Ishikawa (cell line): ENCODE results near the gene CHRNA4.

ENCODE experiments used
- CEBPB ChIP-seq: IDR thresholded peaks from 2 replicates; pipeline ENCODE4 v1.6.1; 2012
- CREB1 ChIP-seq: IDR thresholded peaks from 2 replicates; pipeline ENCODE4 v1.6.1; 2012; ENCODE audit warnings: low read depth
- EGR1 ChIP-seq: IDR thresholded peaks from 2 replicates; pipeline ENCODE4 v1.6.1; 2012
- EP300 ChIP-seq: IDR thresholded peaks from 2 replicates; pipeline ENCODE4 v1.6.1; 2012; ENCODE audit warnings: borderline replicate concordance
- FOXM1 ChIP-seq: IDR thresholded peaks from 2 replicates; pipeline ENCODE4 v1.6.1; 2012; ENCODE audit warnings: low read depth, borderline replicate concordance
- MAX ChIP-seq: IDR thresholded peaks from 2 replicates; pipeline ENCODE4 v1.6.1; 2012
- NFIC ChIP-seq: IDR thresholded peaks from 2 replicates; pipeline ENCODE4 v1.6.1; 2012
- RAD21 ChIP-seq: IDR thresholded peaks from 2 replicates; pipeline ENCODE4 v1.6.1; 2012; ENCODE audit warnings: low read depth
- REST ChIP-seq: IDR thresholded peaks from 2 replicates; pipeline ENCODE4 v1.6.1; 2012; ENCODE audit warnings: low read depth, mild to moderate bottlenecking
- TAF1 ChIP-seq: IDR thresholded peaks from 2 replicates; pipeline ENCODE4 v1.6.1; 2012; ENCODE audit warnings: low read depth, mild to moderate bottlenecking
- TCF12 ChIP-seq: IDR thresholded peaks from 2 replicates; pipeline ENCODE4 v1.6.1; 2012; ENCODE audit warnings: low read depth
- TEAD4 ChIP-seq: IDR thresholded peaks from 2 replicates; pipeline ENCODE4 v1.6.1; 2012
- USF1 ChIP-seq: IDR thresholded peaks from 2 replicates; pipeline ENCODE4 v1.6.1; 2012
- YY1 ChIP-seq: IDR thresholded peaks from 2 replicates; pipeline ENCODE4 v1.6.1; 2012; ENCODE audit warnings: low read depth
- ZBTB7A ChIP-seq: IDR thresholded peaks from 2 replicates; pipeline ENCODE4 v1.6.1; 2012; ENCODE audit warnings: low read depth

CHRNA4 gene

GRCh38 chr20:63294536-63294900 is 66.6 kb downstream of the CHRNA4 start:
- TF ChIP-seq TAF1 (no peak), TCF12 (no peak), CREB1 (no peak), RAD21 (no peak), USF1 (no peak), REST (no peak), FOXM1 (no peak), TEAD4 (no peak), EP300 (no peak)

GRCh38 chr20:63293871-63294535 is 67.1 kb downstream of the CHRNA4 start:
- TF ChIP-seq FOXM1: no peak
- TF ChIP-seq EP300: no peak
- no peak for TF ChIP-seq CEBPB
- no peak for TF ChIP-seq TAF1
- no peak for TF ChIP-seq EGR1
- TF ChIP-seq REST: no peak
- no peak for TF ChIP-seq YY1
- TF ChIP-seq CREB1: no peak
- no peak for TF ChIP-seq MAX
- TF ChIP-seq TCF12: no peak
- TF ChIP-seq NFIC: no peak
- no peak for TF ChIP-seq RAD21
- no peak for TF ChIP-seq USF1
- no peak for TF ChIP-seq ZBTB7A
- TF ChIP-seq TEAD4: no peak

GRCh38 chr20:63293456-63293855 is 67.7 kb downstream of the CHRNA4 start:
- TF ChIP-seq TAF1 (no peak), EGR1 (no peak), RAD21 (no peak), CEBPB (no peak), REST (no peak), CREB1 (no peak), NFIC (no peak), YY1 (no peak), USF1 (no peak), TCF12 (no peak), ZBTB7A (no peak)
